ENCODE measurements around the gene ERFL. TPM values are rescaled to one million over a fixed set of nuclear protein-coding genes. Genes with fewer than 3 reads are reported as not detected.
A peak's percentile ranks its signal among the peaks of the same experiment; 100 is the strongest.

ERFL gene
- total RNA-seq, 2 experiments from 2014 or later: 1.6 to 6.8 TPM

GRCh38 chr19:41945135-41945766, 17.0 kb upstream of the ERFL start:
- H3K4me2 ChIP-seq (ENCODE audit: low read length): peak overlapping the region; percentile 76
- no peaks in the 10 kb centered on the region for H3K36me3 ChIP-seq (ENCODE audit: insufficient read depth, low read length)
- H3K4me1 ChIP-seq (ENCODE audit: insufficient read depth, low read length, poor library complexity, severe bottlenecking): peaks cover 90% of the 10 kb centered on the region
- no peak overlapping the region for H2AFZ ChIP-seq (ENCODE audit: low read length)
- DNase-seq (ENCODE audit: low spot score): peak; percentile 97
- intact Hi-C loops (cut with micrococcal nuclease; ENCODE audit: unreplicated experiment): loop anchor here (1.0 to 10.0 kb wide), 4 partner anchors 8 to 400 kb away; partner anchors contain the start of genes CD79A and ERFL
- H3K9me3 ChIP-seq (ENCODE audit: low read length): no peaks in the 10 kb centered on the region
- ChIA-PET POLR2A (interaction anchor here (0.6 to 3.4 kb wide), 13 partner anchors 8 to 398 kb away, joined by 3 to 21 read pairs (median 7); partner anchors contain the start of genes CD79A, ERFL and RPS19), CTCF (ENCODE audit: unreplicated experiment) (interaction anchor here (1.0 to 1.2 kb wide), 2 partner anchors 14 to 68 kb away, joined by 3 read pairs; partner anchors contain the start of gene CD79A)
- H3K79me2 ChIP-seq (ENCODE audit: insufficient read depth, low read depth, low read length): no peaks in the 10 kb centered on the region
- peak overlapping the region; percentile 96 for H3K27ac ChIP-seq (ENCODE audit: low read depth, low read length, poor library complexity, severe bottlenecking)
- H3K9me2 ChIP-seq (ENCODE audit: insufficient read depth, low read length): no peaks in the 10 kb centered on the region
- peak overlapping the region; percentile 49 for H3K4me3 ChIP-seq (ENCODE audit: low read depth, low read length, poor library complexity, severe bottlenecking)
- TF ChIP-seq EZH2phosphoT487 (IDR thresholded peaks at IDR 0.05; ENCODE audit: borderline replicate concordance, low read depth, low read length) (no peak), CTCF (conservative IDR thresholded peaks at IDR 0.05; ENCODE audit: low read length) (no peak)
- H4K20me1 ChIP-seq (ENCODE audit: insufficient read depth, low read length): no peaks in the 10 kb centered on the region
- BruUV-seq (replicated peaks): no TSS peak

GRCh38 chr19:41944336-41944735, 16.1 kb upstream of the ERFL start:
- no peaks in the 10 kb centered on the region for H3K9me3 ChIP-seq (ENCODE audit: low read length)
- peak overlapping the region; percentile 21 for H3K4me3 ChIP-seq (ENCODE audit: low read depth, low read length, poor library complexity, severe bottlenecking)
- no peak overlapping the region for H2AFZ ChIP-seq (ENCODE audit: low read length)
- no peaks in the 10 kb centered on the region for H3K9me2 ChIP-seq (ENCODE audit: insufficient read depth, low read length)
- intact Hi-C loops (cut with micrococcal nuclease; ENCODE audit: unreplicated experiment): loop anchor here (2.0 to 10.0 kb wide), 3 partner anchors 16 to 400 kb away; partner anchors contain the start of genes CD79A and ERFL
- peaks cover 89% of the 10 kb centered on the region for H3K4me1 ChIP-seq (ENCODE audit: insufficient read depth, low read length, poor library complexity, severe bottlenecking)
- H3K27ac ChIP-seq (ENCODE audit: low read depth, low read length, poor library complexity, severe bottlenecking): peak overlapping the region; percentile 96
- peak overlapping the region; percentile 76 for H3K4me2 ChIP-seq (ENCODE audit: low read length)
- BruUV-seq (replicated peaks): no TSS peak
- CTCF ChIA-PET (ENCODE audit: unreplicated experiment): interaction anchor here (1.0 to 1.2 kb wide), 2 partner anchors 13 to 67 kb away, joined by 3 read pairs; partner anchors contain the start of gene CD79A
- POLR2A ChIA-PET: interaction anchor here (0.8 to 3.2 kb wide), 7 partner anchors 14 to 85 kb away, joined by 3 to 13 read pairs (median 7); partner anchors contain the start of genes CD79A and ERFL
- peak; percentile 62 for DNase-seq (ENCODE audit: low spot score)
- H3K36me3 ChIP-seq (ENCODE audit: insufficient read depth, low read length): no peaks in the 10 kb centered on the region
- 0 out of 2 replicates have a peak, but pooled peaks have one; percentile 32 for TF ChIP-seq CTCF (conservative IDR thresholded peaks at IDR 0.05; ENCODE audit: low read length)
- no peak for TF ChIP-seq EZH2phosphoT487 (IDR thresholded peaks at IDR 0.05; ENCODE audit: borderline replicate concordance, low read depth, low read length)
- no peaks in the 10 kb centered on the region for H4K20me1 ChIP-seq (ENCODE audit: insufficient read depth, low read length)
- H3K79me2 ChIP-seq (ENCODE audit: insufficient read depth, low read depth, low read length): peaks cover 6% of the 10 kb centered on the region; the same call in 1 of the 2 replicates

Measured in OCI-LY7 (cell line).